HG03378 (cell line): ENCODE data around the gene HOXD9.

Experiments used
- ATAC-seq: cut with Tn5 transposase; IDR thresholded peaks from one replicate; pipeline ENCODE4 v1.9.1; 2021; ENCODE audit warnings: mild to moderate bottlenecking, moderate library complexity; ENCODE audit not compliant: unreplicated experiment

The HOXD9 gene

DNA sequence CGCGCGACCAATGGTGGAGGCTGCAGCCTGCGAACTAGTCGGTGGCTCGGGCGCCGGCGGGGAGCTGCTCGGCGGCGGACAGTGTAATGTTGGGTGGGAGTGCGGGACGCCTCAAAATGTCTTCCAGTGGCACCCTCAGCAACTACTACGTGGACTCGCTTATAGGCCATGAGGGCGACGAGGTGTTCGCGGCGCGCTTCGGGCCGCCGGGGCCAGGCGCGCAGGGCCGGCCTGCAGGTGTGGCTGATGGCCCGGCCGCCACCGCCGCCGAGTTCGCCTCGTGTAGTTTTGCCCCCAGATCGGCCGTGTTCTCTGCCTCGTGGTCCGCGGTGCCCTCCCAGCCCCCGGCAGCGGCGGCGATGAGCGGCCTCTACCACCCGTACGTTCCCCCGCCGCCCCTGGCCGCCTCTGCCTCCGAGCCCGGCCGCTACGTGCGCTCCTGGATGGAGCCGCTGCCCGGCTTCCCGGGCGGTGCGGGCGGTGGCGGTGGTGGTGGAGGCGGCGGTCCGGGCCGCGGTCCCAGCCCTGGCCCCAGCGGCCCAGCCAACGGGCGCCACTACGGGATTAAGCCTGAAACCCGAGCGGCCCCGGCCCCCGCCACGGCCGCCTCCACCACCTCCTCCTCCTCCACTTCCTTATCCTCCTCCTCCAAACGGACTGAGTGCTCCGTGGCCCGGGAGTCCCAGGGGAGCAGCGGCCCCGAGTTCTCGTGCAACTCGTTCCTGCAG is at the start of gene HOXD9:
HOXD9 (plus strand) TSS at position 37 of the 728 bp plus-strand sequence; CDS start at position 87, 50 bp downstream.
- no peak for ATAC-seq

GRCh38 chr2:176072951-176073904 is 49.3 kb upstream of the HOXD9 start:
- no peak for ATAC-seq

GRCh38 chr2:176074919-176075425 is 47.5 kb upstream of the HOXD9 start:
- no peak for ATAC-seq

DNA sequence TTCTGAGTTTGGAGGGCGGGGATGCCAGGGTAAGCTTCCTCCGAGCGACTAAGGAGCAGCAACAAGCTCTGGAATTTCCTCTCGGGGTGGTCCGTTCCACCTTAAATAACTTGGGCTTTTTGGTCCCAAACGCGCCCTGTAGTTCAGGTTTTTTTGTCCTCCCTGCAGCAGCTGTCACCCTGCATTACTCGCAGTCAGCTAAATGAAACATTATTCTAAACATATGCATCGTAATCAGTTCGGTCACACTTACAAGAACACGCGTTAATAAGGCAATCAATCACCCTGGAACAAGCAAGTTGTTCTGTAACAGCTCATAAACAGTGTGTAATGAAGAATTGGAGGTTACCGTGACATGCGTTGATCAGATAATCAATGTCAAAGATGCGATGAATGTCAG is 47.0 kb upstream of the HOXD9 start:
- ATAC-seq = no peak

DNA sequence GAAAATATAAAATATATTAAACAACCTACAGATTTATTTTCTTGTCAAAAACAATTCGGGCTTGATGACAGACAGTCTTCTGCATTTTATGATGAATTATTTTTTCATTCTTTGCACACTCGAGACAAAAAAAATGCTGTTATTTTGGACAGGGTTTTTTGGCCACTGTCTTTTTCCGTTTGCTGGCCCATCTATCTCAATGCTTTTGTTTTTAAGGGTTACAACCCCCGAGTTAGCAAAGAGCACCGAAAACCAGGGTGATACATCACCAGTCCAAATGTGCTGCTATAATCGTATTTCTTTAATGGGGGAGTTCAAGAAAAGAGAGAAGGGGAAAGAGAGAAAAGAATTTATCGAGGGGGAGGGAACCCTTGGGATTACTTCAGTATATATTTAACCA is 46.5 kb upstream of the HOXD9 start:
- no peak for ATAC-seq

- no peak for ATAC-seq
These were observed 45.7 kb upstream of the HOXD9 start for GRCh38 chr2:176076796-176077195.

DNA sequence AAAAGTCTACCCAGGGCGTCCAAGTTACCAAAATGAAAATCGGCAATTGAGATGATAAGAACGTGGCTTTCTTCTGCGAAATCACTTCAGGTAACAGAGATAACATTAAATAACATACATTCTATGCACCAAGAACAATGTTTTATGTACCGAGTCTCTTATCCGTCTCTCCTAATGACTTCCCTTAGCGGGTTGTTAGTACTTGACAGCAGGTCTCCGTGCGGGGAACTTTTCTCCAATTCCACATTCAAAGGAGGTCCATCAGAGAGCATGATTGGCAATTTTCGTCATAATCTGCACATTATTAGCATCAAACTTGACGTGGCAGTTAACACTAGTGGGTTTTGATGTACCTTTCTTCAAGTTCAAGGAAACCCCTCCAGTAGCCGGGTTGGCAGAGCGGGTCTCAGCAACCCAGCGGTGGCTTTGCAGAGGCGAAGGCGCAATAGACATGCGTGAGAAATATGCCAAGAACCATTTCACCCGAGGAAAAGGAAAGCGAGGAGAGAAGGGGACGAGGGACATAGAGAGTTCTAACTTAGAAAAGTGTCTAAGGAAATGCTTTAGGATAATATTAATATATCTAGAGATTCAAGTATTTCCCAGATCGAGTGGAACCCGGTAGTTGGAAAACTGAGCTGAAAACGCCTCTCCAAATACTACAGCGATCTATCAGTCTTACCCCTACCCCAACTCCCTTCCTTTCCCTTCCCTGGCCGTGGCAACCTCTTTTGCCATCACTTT is 43.8 kb upstream of the HOXD9 start:
- ATAC-seq = no peak

DNA sequence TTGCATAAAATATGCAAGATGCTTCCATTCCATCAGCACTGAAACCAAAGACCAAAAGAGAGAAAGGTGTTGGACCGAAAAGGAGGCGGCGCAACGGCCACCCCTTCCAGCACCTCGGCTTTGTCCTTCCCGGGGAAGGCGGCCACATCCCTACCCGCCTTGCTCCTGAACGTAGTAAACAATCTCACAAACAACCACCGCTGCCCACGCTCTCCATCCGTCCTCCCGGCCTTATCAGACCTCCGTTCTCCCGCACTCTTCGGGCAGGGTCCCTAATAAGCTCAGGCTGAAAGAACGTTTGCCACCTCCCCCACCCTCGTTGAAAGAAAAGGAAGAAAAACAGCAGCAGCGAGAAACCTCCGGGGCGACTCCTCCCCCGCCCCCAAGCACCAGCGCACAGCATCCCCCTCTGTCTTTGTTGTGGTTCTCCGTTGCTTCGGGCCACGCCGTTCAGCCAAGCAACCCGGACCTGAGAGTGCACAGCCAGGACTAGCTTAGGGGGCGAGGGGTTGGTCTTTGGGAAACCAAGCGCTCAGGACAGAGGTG is 43.2 kb upstream of the HOXD9 start:
- no peak for ATAC-seq

DNA sequence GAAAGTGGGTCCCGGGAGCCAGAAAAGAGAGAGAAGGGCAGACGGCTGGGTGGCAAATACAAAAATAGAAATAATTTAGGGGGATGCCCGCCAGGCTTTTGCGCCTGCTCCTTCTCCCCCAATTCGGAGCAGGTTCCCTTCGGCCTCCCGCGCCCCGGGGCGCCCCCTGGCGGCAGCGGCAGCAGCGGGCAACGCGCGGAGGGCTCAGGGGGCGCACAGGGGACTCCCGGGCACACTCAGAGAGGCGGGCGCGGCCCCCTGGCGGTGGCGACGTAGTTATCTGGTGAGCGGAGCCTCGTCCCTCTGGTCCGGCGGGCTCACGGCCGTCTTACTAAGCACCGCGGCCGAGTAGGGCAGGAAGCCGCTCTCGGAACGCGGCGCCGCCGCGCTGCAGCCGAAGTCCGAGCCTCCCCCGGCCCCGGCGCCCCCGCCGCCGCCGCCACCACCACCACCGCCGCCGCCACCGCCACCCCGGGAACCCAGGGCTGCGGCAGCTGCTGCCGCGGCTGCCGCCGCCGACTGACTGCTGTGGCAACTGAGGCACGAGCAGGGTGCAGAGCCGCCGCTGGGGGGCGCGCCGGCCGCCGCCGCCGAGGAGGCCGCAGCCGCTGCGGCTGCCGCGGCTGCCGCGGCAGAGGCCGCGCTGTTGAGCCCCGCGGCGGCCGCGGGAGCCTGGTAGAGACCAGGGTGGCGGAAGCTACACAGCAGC is 42.5 kb upstream of the HOXD9 start:
- ATAC-seq = no peak

DNA sequence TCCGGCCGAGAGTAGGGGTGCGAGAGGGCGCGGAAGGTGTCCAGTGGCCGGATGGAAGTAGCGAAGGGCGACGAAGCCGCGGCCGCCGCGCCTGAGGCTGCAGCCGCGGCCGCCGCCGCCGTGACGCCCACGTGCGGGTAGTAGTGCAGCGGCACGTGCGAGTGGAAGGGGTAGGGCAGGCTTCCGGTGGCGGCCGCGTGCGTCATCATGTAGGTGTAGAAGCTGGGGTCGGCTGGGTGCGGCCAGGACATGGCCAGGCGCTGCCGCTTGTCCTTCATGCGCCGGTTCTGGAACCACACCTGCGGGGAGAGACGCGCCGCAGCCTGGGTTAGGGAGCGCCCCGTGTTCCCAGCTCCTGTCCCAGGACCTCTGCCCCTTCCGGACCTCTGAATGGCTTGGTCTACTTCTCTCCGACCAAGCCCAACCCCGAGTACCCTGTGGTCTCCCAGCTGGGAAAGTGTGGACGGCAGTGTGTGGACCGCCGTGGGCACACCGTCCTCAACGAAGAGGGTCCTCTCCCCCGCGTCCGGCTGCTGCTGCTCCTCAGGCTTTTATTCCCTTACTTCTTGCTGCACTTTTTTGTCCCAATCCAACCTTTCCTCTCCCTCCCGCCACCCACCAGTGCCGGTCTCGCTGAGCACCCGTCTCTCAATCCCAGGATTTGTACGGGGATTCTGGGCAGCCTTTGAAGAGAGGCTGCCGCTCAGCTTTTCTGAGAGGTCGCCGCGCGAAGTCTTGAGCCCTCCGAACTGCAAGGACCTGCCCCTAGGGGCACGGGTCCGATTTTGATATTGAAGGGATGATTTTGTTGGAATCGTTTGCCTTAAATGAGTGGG is 41.8 kb upstream of the HOXD9 start:
- no peak for ATAC-seq

DNA sequence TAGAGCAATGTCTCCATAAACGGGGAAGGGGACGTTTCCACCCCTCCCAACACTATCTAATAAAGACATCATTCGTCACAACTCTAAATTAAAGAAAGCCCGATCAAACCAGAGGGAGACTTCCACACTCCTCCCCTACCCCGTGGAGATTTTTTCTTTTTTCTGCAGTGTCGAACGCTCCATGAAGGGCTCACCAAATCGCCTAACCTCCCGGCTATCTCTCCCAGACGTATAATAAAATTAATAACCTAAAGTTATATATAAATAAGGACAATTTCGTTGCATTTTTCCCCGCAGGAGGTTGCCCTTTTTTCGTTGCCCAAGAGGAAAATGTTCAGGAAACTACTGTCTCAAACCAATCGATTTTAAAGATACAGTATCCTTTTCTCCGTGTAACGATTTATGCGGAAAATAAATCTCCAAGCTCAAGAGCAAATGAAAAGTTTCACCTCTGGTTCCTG is 41.1 kb upstream of the HOXD9 start:
- ATAC-seq = no peak

- no peak for ATAC-seq
These were observed 40.5 kb upstream of the HOXD9 start for GRCh38 chr2:176081837-176082524.

GRCh38 chr2:176082525-176082823 is 40.0 kb upstream of the HOXD9 start:
- ATAC-seq = no peak

GRCh38 chr2:176082824-176083751 is 39.4 kb upstream of the HOXD9 start:
- no peak for ATAC-seq

- no peak for ATAC-seq
These were observed 38.7 kb upstream of the HOXD9 start, which contains the start of gene EVX2 for GRCh38 chr2:176083796-176084261. EVX2 (minus strand) TSS chr2:176083962; CDS start chr2:176083776, 186 bp downstream.

DNA sequence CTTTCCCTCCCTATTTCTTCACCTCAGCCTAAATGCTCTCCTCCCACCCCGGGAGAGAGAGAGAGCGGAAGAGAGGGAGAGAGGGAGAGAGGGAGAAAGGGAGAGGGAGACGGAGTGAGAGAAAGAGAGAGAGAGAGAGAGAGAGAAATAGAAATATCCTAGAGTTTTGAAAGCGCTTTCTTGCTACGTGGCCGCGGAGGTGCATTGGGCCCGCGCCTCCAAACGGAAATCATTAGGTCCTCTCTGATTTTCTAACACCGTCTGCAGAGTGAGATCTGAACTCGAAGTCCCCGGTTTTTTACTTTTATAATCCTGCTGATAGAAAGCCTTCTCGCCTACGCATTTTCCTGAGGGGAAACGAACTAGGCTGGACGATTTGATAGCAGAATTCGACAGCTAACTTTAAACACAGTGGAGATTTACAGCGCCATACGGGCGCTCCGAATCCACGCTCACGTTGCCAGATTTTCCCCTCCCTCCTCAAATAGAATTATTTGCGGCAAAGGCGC is 37.9 kb upstream of the HOXD9 start:
- ATAC-seq = no peak

DNA sequence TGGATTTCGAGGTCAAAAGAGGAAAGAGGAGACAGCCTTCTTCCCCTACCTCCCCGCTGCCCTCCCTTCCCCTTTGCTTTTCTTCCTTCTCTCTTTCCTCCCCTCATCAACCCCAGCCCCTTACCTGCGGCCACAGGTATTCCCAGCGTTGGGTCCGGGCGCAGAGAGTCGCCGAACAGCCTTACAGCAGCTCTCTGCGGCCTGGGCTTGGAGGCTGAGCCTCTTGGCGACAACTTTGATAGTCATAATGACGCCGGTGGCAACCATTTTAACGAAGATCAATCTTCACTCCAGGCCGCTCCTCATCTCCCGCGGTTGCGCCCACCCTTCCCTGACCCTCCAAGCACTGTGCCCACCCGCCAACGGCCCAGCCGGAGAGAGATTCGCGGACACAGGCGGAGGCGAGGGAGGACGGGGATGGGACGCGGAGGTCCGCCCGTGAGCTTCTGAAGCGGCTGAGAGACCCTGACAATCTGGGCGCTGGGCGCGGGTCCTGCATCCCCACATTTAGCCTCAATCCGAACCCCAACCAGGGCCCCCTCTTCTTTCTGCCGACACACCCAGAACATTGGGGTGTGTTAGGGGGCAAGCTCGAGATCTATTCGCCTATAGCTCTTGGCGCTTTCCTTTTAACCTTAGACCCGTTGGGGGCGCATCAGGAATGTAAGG is 37.3 kb upstream of the HOXD9 start:
- no peak for ATAC-seq
